Heart right ventricle (tissue), 16 donors: Measurements from ENCODE around the gene THRSP. TPM values are rescaled to one million over a fixed set of nuclear protein-coding genes. Genes with fewer than 3 reads are reported as not detected.
"Not testable (repeated sequence)": the region's sequence is repeated elsewhere in the genome, so short reads cannot be mapped to it uniquely, and the experiment has no call there.

Experiments used
- ATAC-seq, 8 donors: fragments of 200-7000 bp; cut with Tn5 transposase; one replicate each; pipeline ENCODE4 v1.9.1; 2020; ENCODE audit warnings: mild to moderate bottlenecking in 8 of 8, moderate library complexity in 8 of 8, moderate number of reproducible peaks in 1 of 8
- DNase-seq, 2 donors: peaks; one replicate each; pipeline ENCODE4 v3.0.0-alpha.2; 2020
- H3K27ac ChIP-seq, 10 donors: fragments of 200-600 bp; sonication (generic) in 2 of 10; one replicate each; pipeline versions ENCODE4 v1.5.0 to v1.8.0; 2020 to 2022; ENCODE audit warnings: mild to moderate bottlenecking in 3 of 10
- H3K27me3 ChIP-seq, 7 donors: fragments of 200-600 bp; one replicate each; pipeline ENCODE4 v1.8.0; 2021 to 2022; ENCODE audit warnings: mild to moderate bottlenecking in 2 of 7
- H3K36me3 ChIP-seq, 9 donors: fragments of 200-600 bp; sonication (generic) in 1 of 9; one replicate each; pipeline versions ENCODE4 v1.5.0 to v1.8.0; 2020 to 2022; ENCODE audit warnings: mild to moderate bottlenecking in 2 of 9
- H3K4me1 ChIP-seq, 9 donors: fragments of 200-600 bp; sonication (generic) in 1 of 9; one replicate each; pipeline versions ENCODE4 v1.5.0 to v1.8.0; 2020 to 2022; ENCODE audit warnings: mild to moderate bottlenecking in 4 of 9
- H3K4me3 ChIP-seq, 10 donors: fragments of 200-600 bp; sonication (generic) in 2 of 10; one replicate each; pipeline versions ENCODE4 v1.5.0 to v1.8.0; 2020 to 2022; ENCODE audit warnings: mild to moderate bottlenecking in 7 of 10, moderate library complexity in 2 of 10
- H3K9me3 ChIP-seq, 11 donors: fragments of 200-600 bp in 10 of 11; sonication (generic) in 2 of 11; one replicate each; pipeline versions ENCODE4 v1.5.0 to v1.8.0; 2013 to 2022; ENCODE audit warnings: mild to moderate bottlenecking in 2 of 11, control low read depth in 1 of 11, moderate library complexity in 1 of 11
- WGBS, 2 donors: extraction: QIAGEN DNeasy Blood & Tissue Kit; methylation state at CpG; one replicate each; pipeline ENCODE4 v1.1.7; 2013; ENCODE audit warnings: inconsistent platforms in 1 of 2; 5-methylcytosine and 5-hydroxymethylcytosine counted together
- intact Hi-C, 10 donors: fragments of 100-400 bp; cut with DNase I; formaldehyde crosslinking; loops; one replicate each; pipeline versions ENCODE4 v1.11.1 to v1.14.2; 2022
- polyA plus RNA-seq, 2 donors: library from polyadenylated mRNA; stranded (reverse); fragments of 200-250 nt; gene quantifications; one replicate each; pipeline ENCODE4 v1.2.3, GENCODE V29; 2013
- total RNA-seq, 10 donors: library from RNA; stranded (reverse); fragmentation: NEBNext Ultra II Directional in 3 of 10; extraction: Animal tissue kit (Norgen Biotek cat#: 25700) in 3 of 10; gene quantifications; one replicate each; pipeline versions ENCODE4 v1.2.1 to v1.2.4, GENCODE V29; 2021 to 2023
- TF ChIP-seq, protein P1 (sequence below), 9 donors: fragments of 200-600 bp; sonication (generic) in 2 of 9; IDR thresholded peaks; one replicate each; pipeline versions ENCODE4 v1.5.0 to v1.8.0; 2021 to 2022; ENCODE audit warnings: antibody characterized with exemption in 9 of 9, mild to moderate bottlenecking in 5 of 9, moderate library complexity in 1 of 9
- donor health status: Arrhythmogenic right ventricular cardiomyopathy.
- donor health status: ischemic (EF 13 %, LVEDD 7.1; RV severe dilation, severe dysfunction).
- donor health status: healthy with polysubstance abuse.
- donor health status: DM: no; HTN: yes; CAD: no.
- donor health status: DM: no; HTN: no; CAD: no.
- donor health status: ischemic (EF 25% LVEDD 6.9; RV normal size, moderate dysfunction).
- donor health status: ischemic (EF 25% LVEDD 5.7; RV mildly dilated, moderate dysfunction).
- donor health status: healthy.
- donor health status: DM: yes; HTN: yes; CAD: no.
- donor health status: Ischemic cardiomyopathy.
- donor health status: ischemic (EF 35%, LVEDD 5.7; RV mildly dilated, moderate dysfunction).
- donor health status: nonischemic (EF 11% LVEDD 7.7; RV severe dilation, severe dysfunction).
- donor health status: DM: yes; HTN: yes; CAD: no.
- donor health status: PGD.
- donor health status: ischemic (EF 29% LVEDD 5.4; RV normal size, mild dysfunction).
- donor health status: nonischemic (EF 23%, LVEDD 6.1; RV moderate dilation, normal function).

The THRSP gene
- total and polyA plus RNA-seq, 12 donors: 0.21 to 25.4 (median 4.0) TPM; not detected in 3

DNA sequence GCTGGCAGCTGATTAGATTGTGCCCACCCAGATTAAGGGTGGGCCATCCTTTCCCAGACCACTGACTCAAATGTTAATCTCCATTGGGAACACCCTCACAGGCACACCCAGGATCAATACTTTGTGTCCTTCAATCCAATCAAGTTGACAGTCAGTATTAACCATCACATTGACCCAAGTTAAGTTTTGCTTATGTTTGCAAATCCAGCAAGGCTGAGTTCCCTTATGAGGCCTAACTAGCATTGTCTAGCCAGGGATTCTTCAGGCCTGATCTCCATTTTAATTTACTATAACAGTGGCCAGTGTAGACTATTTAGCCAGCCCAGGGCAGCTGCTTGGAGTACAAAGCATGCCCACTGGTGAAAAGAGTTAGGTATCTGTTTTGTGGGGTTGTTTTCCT is 38.3 kb upstream of the THRSP start:
- Histone ChIP-seq H3K4me1 (peaks cover 2 to 15% (median 10%) of the 10 kb centered on the region in 9 donors), H3K9me3 (no peaks in the 10 kb centered on the region), H3K36me3 (no peaks in the 10 kb centered on the region), H3K27me3 (peaks cover 0 to 15% (median 6%) of the 10 kb centered on the region in 7 donors), H3K4me3 (no peak overlapping the region), H3K27ac (no peak overlapping the region)
- intact Hi-C loops: no loop called here
- TF ChIP-seq, protein P1, sequence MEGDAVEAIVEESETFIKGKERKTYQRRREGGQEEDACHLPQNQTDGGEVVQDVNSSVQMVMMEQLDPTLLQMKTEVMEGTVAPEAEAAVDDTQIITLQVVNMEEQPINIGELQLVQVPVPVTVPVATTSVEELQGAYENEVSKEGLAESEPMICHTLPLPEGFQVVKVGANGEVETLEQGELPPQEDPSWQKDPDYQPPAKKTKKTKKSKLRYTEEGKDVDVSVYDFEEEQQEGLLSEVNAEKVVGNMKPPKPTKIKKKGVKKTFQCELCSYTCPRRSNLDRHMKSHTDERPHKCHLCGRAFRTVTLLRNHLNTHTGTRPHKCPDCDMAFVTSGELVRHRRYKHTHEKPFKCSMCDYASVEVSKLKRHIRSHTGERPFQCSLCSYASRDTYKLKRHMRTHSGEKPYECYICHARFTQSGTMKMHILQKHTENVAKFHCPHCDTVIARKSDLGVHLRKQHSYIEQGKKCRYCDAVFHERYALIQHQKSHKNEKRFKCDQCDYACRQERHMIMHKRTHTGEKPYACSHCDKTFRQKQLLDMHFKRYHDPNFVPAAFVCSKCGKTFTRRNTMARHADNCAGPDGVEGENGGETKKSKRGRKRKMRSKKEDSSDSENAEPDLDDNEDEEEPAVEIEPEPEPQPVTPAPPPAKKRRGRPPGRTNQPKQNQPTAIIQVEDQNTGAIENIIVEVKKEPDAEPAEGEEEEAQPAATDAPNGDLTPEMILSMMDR (IDR thresholded peaks at IDR 0.05): no peak
- DNase-seq (no peak), ATAC-seq (no peak)

DNA sequence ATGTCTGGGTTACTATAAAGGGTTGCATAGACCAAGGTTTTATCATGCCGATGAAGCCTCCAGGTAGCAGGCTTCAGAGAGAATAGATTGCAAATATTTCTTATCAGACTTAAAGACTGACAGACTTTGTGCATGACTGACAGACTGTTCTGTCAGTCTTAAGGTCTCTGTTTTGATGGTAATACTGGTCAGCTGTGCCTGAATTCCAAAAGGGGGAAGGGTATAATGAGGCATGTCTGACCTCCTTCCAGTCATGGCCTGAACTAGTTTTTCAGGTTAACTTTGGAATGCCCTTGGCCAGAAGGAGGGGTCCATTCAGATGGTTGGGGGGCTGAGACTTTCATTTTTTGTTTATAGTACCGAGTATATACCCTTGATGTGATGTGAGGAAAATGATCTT is 35.9 kb upstream of the THRSP start:
- intact Hi-C loops: no loop called here
- H3K27ac ChIP-seq: no peak overlapping the region
- no peak for DNase-seq

DNA sequence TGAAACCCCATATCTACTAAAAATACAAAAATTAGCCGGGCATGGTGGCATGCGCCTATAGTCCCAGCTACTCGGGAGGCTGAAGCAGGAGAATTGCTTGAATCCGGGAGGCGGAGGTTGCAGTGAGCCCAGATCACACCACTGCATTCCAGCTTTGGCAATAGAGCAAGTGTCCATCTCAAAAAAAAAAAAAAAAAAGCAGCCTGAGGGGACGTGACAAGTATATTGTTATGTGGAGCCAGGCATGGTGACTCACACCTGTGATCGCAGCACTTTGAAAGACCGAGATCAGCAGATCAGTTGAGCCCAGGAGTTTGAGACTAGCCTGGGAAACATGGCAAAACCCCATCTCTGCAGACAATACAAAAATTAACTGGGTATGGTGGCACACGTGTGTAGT is 35.2 kb upstream of the THRSP start:
- intact Hi-C loops, ATAC-seq: not testable (repeated sequence)

More for the DNA sequence above, 35.9 kb upstream of the THRSP start:
- Histone ChIP-seq H3K4me1 (peaks cover 4 to 22% (median 14%) of the 10 kb centered on the region in 9 donors), H3K9me3 (no peaks in the 10 kb centered on the region), H3K36me3 (no peaks in the 10 kb centered on the region), H3K4me3 (no peak overlapping the region), H3K27me3 (peaks cover 0 to 11% (median 4%) of the 10 kb centered on the region in 7 donors)
- WGBS, 2 donors: 91 to 97% methylated on average over 2 of the region's 2 CpGs
- TF ChIP-seq, protein P1 (IDR thresholded peaks at IDR 0.05): no peak
- ATAC-seq: no peak

DNA sequence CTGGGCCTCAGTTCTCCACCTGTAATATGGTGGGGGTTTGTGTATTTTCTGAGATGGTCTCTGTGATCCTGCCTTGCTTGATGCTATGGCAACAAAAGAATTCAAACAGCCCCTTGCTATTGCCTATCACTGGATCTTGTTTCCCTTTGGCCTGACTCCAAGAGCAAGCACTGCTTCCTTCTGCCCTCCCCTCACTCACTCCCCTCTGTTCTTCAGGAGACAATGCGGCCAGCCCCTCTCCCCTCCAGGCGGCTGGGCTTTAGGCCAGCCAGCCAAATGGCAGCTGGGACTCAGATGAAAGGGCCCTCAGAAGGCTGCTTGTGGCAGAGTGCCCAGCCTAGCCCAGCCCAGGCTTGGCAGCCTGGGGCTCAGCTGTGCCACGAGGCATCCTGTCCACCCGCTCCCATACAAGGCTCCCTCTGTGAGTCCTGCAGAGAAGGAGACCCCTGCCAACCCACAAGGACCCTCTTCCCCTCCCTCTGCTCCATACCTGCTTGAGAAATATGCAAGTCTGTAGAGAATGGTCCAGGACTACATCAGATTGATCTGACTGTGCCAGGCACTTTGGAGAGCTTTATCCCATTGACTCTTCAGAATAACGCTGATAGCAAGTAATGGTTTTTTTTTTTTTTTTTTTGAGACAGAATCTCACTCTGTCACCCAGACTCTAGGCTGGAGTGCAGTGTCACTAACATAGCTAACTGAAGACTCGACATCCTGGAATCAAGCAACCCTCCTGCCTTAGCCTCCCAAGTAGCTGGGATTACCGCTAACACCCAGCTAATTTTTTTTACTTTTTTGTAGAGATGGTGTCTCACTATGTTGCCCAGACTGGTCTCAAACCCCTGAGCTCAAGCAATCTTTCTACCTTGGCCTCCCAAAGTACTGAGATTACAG is 33.0 kb upstream of the THRSP start:
- H3K4me3 ChIP-seq: no peak overlapping the region
- peak; percentile 80 to 97 (median 94) for ATAC-seq
- DNase-seq: peak; percentile 52 to 71
- TF ChIP-seq, protein P1 (IDR thresholded peaks at IDR 0.05): no peak
- H3K27ac ChIP-seq: no peak overlapping the region
- peaks cover 0 to 15% (median 10%) of the 10 kb centered on the region in 9 donors for H3K4me1 ChIP-seq
- H3K27me3 ChIP-seq: no peaks in the 10 kb centered on the region
- 23 to 24% methylated on average over 7 of the region's 7 CpGs for WGBS, 2 donors
- intact Hi-C loops: loop anchor here in 1 of 10 donors (10.0 kb wide), 1 partner anchor 64 kb away; no protein-coding TSS in a partner anchor
- H3K9me3 ChIP-seq: no peaks in the 10 kb centered on the region
- H3K36me3 ChIP-seq: no peaks in the 10 kb centered on the region

More for the DNA sequence above, 35.2 kb upstream of the THRSP start:
- not testable (repeated sequence) for H3K27me3 ChIP-seq, H3K27ac ChIP-seq, H3K36me3 ChIP-seq, DNase-seq, H3K9me3 ChIP-seq, H3K4me3 ChIP-seq
- peaks cover 0 to 16% (median 10%) of the 10 kb centered on the region in 9 donors for H3K4me1 ChIP-seq
- 90 to 91% methylated on average over 9 of the region's 9 CpGs for WGBS, 2 donors

DNA sequence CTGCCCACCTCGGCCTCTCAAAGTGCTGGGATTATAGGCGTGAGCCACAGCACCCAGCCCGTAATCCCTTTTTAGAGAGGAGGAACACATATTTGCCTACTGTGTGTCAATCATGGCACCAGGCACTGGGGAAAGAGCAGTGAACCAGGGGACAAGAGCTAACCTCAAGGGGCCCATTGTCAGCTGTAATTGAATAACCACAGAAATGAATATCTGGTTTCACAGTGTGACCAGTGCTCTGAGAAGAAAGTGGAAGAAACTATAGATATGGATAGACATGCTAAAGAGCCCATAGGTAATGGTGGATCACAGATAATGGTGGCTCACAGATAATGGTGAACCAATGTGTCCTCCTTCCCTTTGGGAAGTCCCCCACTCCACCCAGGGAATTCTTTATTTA is 32.0 kb upstream of the THRSP start:
- no peak overlapping the region for H3K27ac ChIP-seq
- TF ChIP-seq, protein P1 (IDR thresholded peaks at IDR 0.05): no peak
- intact Hi-C loops: loop anchor here in 1 of 10 donors (10.0 kb wide), 1 partner anchor 63 kb away; no protein-coding TSS in a partner anchor
- H3K4me3 ChIP-seq: no peak overlapping the region
- no peak for DNase-seq
- no peaks in the 10 kb centered on the region for H3K27me3 ChIP-seq
- H3K36me3 ChIP-seq: no peaks in the 10 kb centered on the region
- peaks cover 0 to 15% (median 10%) of the 10 kb centered on the region in 9 donors for H3K4me1 ChIP-seq
- ATAC-seq: no peak
- 95 to 98% methylated on average over 3 of the region's 3 CpGs for WGBS, 2 donors
- H3K9me3 ChIP-seq: no peaks in the 10 kb centered on the region
